Lower leg skin (tissue), 4 donors: ENCODE data around the gene MORN4. TPM values are rescaled to one million over a fixed set of nuclear protein-coding genes. Genes with fewer than 3 reads are reported as not detected.

Experiments used
- DNase-seq, 2 donors: peaks; one replicate each; pipeline ENCODE4 v3.0.0-alpha.2; 2019; ENCODE audit warnings: low spot score in 2 of 2
- H3K4me3 ChIP-seq: fragments of 200-600 bp; sonication (generic); 2 replicates; pipeline ENCODE4 v1.5.1; 2017; ENCODE audit warnings: mild to moderate bottlenecking, low read depth; ENCODE audit not compliant: poor library complexity, severe bottlenecking
- CTCF ChIP-seq, 3 donors: fragments of 450-650 bp; IDR thresholded peaks; one replicate each; pipeline ENCODE4 v1.5.1; 2016; ENCODE audit warnings: antibody characterized with exemption in 3 of 3, mild to moderate bottlenecking in 3 of 3, moderate library complexity in 2 of 3
- POLR2A ChIP-seq, 2 donors: fragments of 450-650 bp; IDR thresholded peaks; one replicate each; pipeline ENCODE4 v1.6.1; 2016 to 2017; ENCODE audit warnings: antibody characterized with exemption in 2 of 2, mild to moderate bottlenecking in 1 of 2, moderate library complexity in 1 of 2
- WGBS, 2 donors: methylation state at CpG; one replicate each; pipeline ENCODE4 v1.1.5; 2018; 5-methylcytosine and 5-hydroxymethylcytosine counted together
- intact Hi-C: fragments of 100-400 bp; cut with DNase I; formaldehyde crosslinking; loops from one replicate; pipeline ENCODE4 v1.15.0; 2023; ENCODE audit warnings: low total_unique reads
- total RNA-seq, 4 donors: library from RNA; depleted of rRNA; stranded (reverse); fragments of >200 nt; gene quantifications; one replicate each; pipeline ENCODE4 v1.1.0, GENCODE V29; 2016

MORN4 gene
- total RNA-seq, 4 donors from 2014 or later: 1.6 to 7.5 (median 2.2) TPM

- TF ChIP-seq CTCF (IDR thresholded peaks at IDR 0.05): no peak
- no peak for TF ChIP-seq POLR2A (IDR thresholded peaks at IDR 0.05)
- DNase-seq: no peak
- WGBS, 2 donors: 66 to 68% methylated on average over 8 of the region's 8 CpGs
- H3K4me3 ChIP-seq: no peak overlapping the region
- intact Hi-C loops: no loop called here
Observed at GRCh38 chr10:97673736-97674525, 40.6 kb upstream of the MORN4 start.

GRCh38 chr10:97669571-97669970, 36.3 kb upstream of the MORN4 start:
- H3K4me3 ChIP-seq: no peak overlapping the region
- 81 to 82% methylated on average over 1 of the region's 1 CpG for WGBS, 2 donors
- DNase-seq: no peak
- intact Hi-C loops: no loop called here
- TF ChIP-seq CTCF (IDR thresholded peaks at IDR 0.05) (no peak), POLR2A (IDR thresholded peaks at IDR 0.05) (no peak)

GRCh38 chr10:97667463-97667862, 34.2 kb upstream of the MORN4 start:
- 79 to 84% methylated on average over 6 of the region's 6 CpGs for WGBS, 2 donors
- TF ChIP-seq POLR2A (IDR thresholded peaks at IDR 0.05): no peak
- TF ChIP-seq CTCF (IDR thresholded peaks at IDR 0.05): no peak
- intact Hi-C loops: no loop called here
- no peak overlapping the region for H3K4me3 ChIP-seq
- no peak for DNase-seq

- no peak for TF ChIP-seq POLR2A (IDR thresholded peaks at IDR 0.05)
- TF ChIP-seq CTCF (IDR thresholded peaks at IDR 0.05): no peak
- H3K4me3 ChIP-seq: no peak overlapping the region
- intact Hi-C loops: no loop called here
- no peak for DNase-seq
- 93 to 97% methylated on average over 7 of the region's 7 CpGs for WGBS, 2 donors
Observed at GRCh38 chr10:97666992-97667391, 33.7 kb upstream of the MORN4 start.

- 94 to 96% methylated on average over 1 of the region's 1 CpG for WGBS, 2 donors
- DNase-seq: no peak
- TF ChIP-seq CTCF (IDR thresholded peaks at IDR 0.05) (no peak), POLR2A (IDR thresholded peaks at IDR 0.05) (no peak)
- no peak overlapping the region for H3K4me3 ChIP-seq
- intact Hi-C loops: no loop called here
Observed at GRCh38 chr10:97664282-97664850, 31.1 kb upstream of the MORN4 start.
